Fibroblast of pulmonary artery (primary cell): ENCODE results near the gene MLLT10.

ENCODE experiments used
- DNase-seq: peaks from one replicate; pipeline ENCODE4 v3.0.0-alpha.2; 2010; ENCODE audit warnings: low read depth
- H3K4me3 ChIP-seq: replicated peaks from 2 replicates; pipeline ENCODE4 v1.5.1; 2011; ENCODE audit warnings: low read depth, mild to moderate bottlenecking, control low read depth, low read length, moderate library complexity
- CTCF ChIP-seq: IDR thresholded peaks from 2 replicates; pipeline ENCODE4 v1.5.1; 2011; ENCODE audit warnings: mild to moderate bottlenecking, control low read depth, low read length, inconsistent platforms; ENCODE audit errors: missing control alignments

Gene MLLT10

GRCh38 chr10:21728618-21729017, 194.6 kb downstream of the MLLT10 start:
- TF ChIP-seq CTCF: no peak
- no peak overlapping the region for H3K4me3 ChIP-seq
- no peak for DNase-seq

- no peak for TF ChIP-seq CTCF
- H3K4me3 ChIP-seq: no peak overlapping the region
- peak; percentile 86 for DNase-seq
Observed at GRCh38 chr10:21732067-21732772, 198.2 kb downstream of the MLLT10 start.

- DNase-seq: peak; percentile 14
- TF ChIP-seq CTCF: no peak
- H3K4me3 ChIP-seq: no peak overlapping the region
Observed at GRCh38 chr10:21733710-21734109, 199.7 kb downstream of the MLLT10 start.

- no peak for DNase-seq
- no peak overlapping the region for H3K4me3 ChIP-seq
- no peak for TF ChIP-seq CTCF
Observed at GRCh38 chr10:21737106-21737505, 203.1 kb downstream of the MLLT10 start.

GRCh38 chr10:21740989-21741388, 207.0 kb downstream of the MLLT10 start:
- DNase-seq: no peak
- H3K4me3 ChIP-seq: no peak overlapping the region
- TF ChIP-seq CTCF: no peak

- H3K4me3 ChIP-seq: no peak overlapping the region
- no peak for DNase-seq
- no peak for TF ChIP-seq CTCF
Observed at GRCh38 chr10:21742740-21743412, 208.8 kb downstream of the MLLT10 start.
